DOHH2 (cell line): ENCODE measurements around the gene PSMB1.

Experiments used
- CTCF ChIP-seq: fragments of 200-600 bp; sonication (generic); IDR thresholded peaks from one replicate; pipeline ENCODE4 v1.5.1; 2014; ENCODE audit warnings: antibody characterized with exemption, mild to moderate bottlenecking, low read depth, low read length; ENCODE audit not compliant: poor library complexity, severe bottlenecking
- EZH2phosphoT487 ChIP-seq: fragments of 200-600 bp; sonication (generic); IDR thresholded peaks from 2 replicates; pipeline ENCODE4 v1.6.1; 2017; ENCODE audit warnings: borderline replicate concordance, mild to moderate bottlenecking, antibody characterized with exemption, low read length, moderate library complexity, mixed read lengths

GRCh38 chr6:170554013-170554795, 1.1 kb upstream of the PSMB1 start, which contains the start of gene TBP:
- TF ChIP-seq CTCF = no peak
- TF ChIP-seq EZH2phosphoT487 = no peak
